IMR-90 (cell line): ENCODE data around the gene RNF224. TPM values are rescaled to one million over a fixed set of nuclear protein-coding genes. Genes with fewer than 3 reads are reported as not detected.
A peak's percentile ranks its signal among the peaks of the same experiment; 100 is the strongest.

ENCODE experiments used
- ATAC-seq: fragments of 200-7000 bp; cut with Tn5 transposase; 2 replicates; pipeline ENCODE4 v1.9.1; 2020; ENCODE audit warnings: low read depth, mild to moderate bottlenecking, moderate library complexity
- BruUV-seq: library from RNA; stranded (reverse); fragments of 400-500 nt; replicated peaks from 2 replicates; lab custom pipeline; 2021; lab: Mats Ljungman, UMichigan
- CTCF ChIA-PET: fragments of 300-600 bp; formaldehyde crosslinking; extraction: SDS; loops from one replicate; lab custom pipeline; 2021; ENCODE audit warnings: antibody characterized with exemption; lab: Yijun Ruan, JAX
- POLR2A ChIA-PET: fragments of 300-600 bp; sonication (Branson Sonifier 250); formaldehyde crosslinking; loops from one replicate; lab custom pipeline; 2022; ENCODE audit warnings: antibody characterized with exemption; ENCODE audit not compliant: unreplicated experiment; lab: Charles Lee
- DNase-seq: peaks from one replicate; pipeline ENCODE4 v3.0.0; 2013
- H2AFZ ChIP-seq: replicated peaks from 2 replicates; pipeline ENCODE3; 2013; ENCODE audit warnings: low read length, mild to moderate bottlenecking; ENCODE audit not compliant: poor library complexity
- H2AK5ac ChIP-seq: 2 replicates; pipeline ENCODE4 v1.6.1; 2013; ENCODE audit warnings: low read depth, low read length, inconsistent platforms
- H2AK9ac ChIP-seq: replicated peaks from 2 replicates; pipeline ENCODE3; 2013; ENCODE audit warnings: mild to moderate bottlenecking, low read depth, low read length, moderate library complexity; ENCODE audit not compliant: poor library complexity
- H2BK120ac ChIP-seq: 2 replicates; pipeline ENCODE4 v1.6.1; 2013; ENCODE audit warnings: low read depth, low read length, inconsistent platforms
- H2BK15ac ChIP-seq: 3 replicates; pipeline ENCODE4 v1.6.1; 2013; ENCODE audit warnings: low read depth, low read length, inconsistent platforms
- H2BK20ac ChIP-seq: 2 replicates; pipeline ENCODE4 v1.6.1; 2013; ENCODE audit warnings: low read depth, mild to moderate bottlenecking, inconsistent platforms, low read length, moderate library complexity
- H2BK5ac ChIP-seq: 2 replicates; pipeline ENCODE4 v1.6.1; 2013; ENCODE audit warnings: mild to moderate bottlenecking, low read depth, low read length, inconsistent platforms; ENCODE audit not compliant: poor library complexity, severe bottlenecking
- H3K14ac ChIP-seq: replicated peaks from 2 replicates; pipeline ENCODE4 v1.6.1; 2013; ENCODE audit warnings: low read depth, low read length, inconsistent platforms
- H3K18ac ChIP-seq: 2 replicates; pipeline ENCODE4 v1.6.1; 2013; ENCODE audit warnings: low read depth, low read length, control low read depth
- H3K23ac ChIP-seq: 2 replicates; pipeline ENCODE4 v1.6.1; 2013; ENCODE audit warnings: low read depth, low read length, inconsistent platforms
- H3K27ac ChIP-seq: 2 replicates; pipeline ENCODE4 v1.5.1; 2013; ENCODE audit warnings: mild to moderate bottlenecking, control low read depth, low read length; ENCODE audit not compliant: insufficient read depth
- H3K27me3 ChIP-seq: 2 replicates; pipeline ENCODE4 v1.6.1; 2013; ENCODE audit warnings: low read length; ENCODE audit not compliant: control insufficient read depth, insufficient read depth
- H3K36me3 ChIP-seq: 2 replicates; pipeline ENCODE4 v1.6.1; 2013; ENCODE audit warnings: low read length, mixed read lengths; ENCODE audit not compliant: control insufficient read depth, insufficient read depth
- H3K4ac ChIP-seq: 2 replicates; pipeline ENCODE4 v1.6.1; 2013; ENCODE audit warnings: low read depth, low read length, inconsistent platforms
- H3K4me1 ChIP-seq: 2 replicates; pipeline ENCODE4 v1.6.1; 2013; ENCODE audit warnings: low read length, mixed read lengths; ENCODE audit not compliant: control insufficient read depth, insufficient read depth
- H3K4me2 ChIP-seq: 2 replicates; pipeline ENCODE4 v1.6.1; 2013; ENCODE audit warnings: low read depth, mild to moderate bottlenecking, control low read depth, low read length, moderate library complexity
- H3K4me3 ChIP-seq: 2 replicates; pipeline ENCODE4 v1.5.1; 2013; ENCODE audit warnings: low read depth, mild to moderate bottlenecking, control low read depth, low read length, moderate library complexity; ENCODE audit not compliant: insufficient read depth
- H3K56ac ChIP-seq: 2 replicates; pipeline ENCODE4 v1.6.1; 2013; ENCODE audit warnings: low read length, inconsistent platforms; ENCODE audit not compliant: insufficient read depth; ENCODE audit errors: extremely low read depth
- H3K79me1 ChIP-seq, 2 experiments: 2 replicates each; pipeline ENCODE4 v1.6.1; 2013; ENCODE audit warnings: low read length in 2 of 2, inconsistent platforms in 1 of 2, low read depth in 1 of 2
- H3K9ac ChIP-seq: 2 replicates; pipeline ENCODE4 v1.6.1; 2013; ENCODE audit warnings: low read depth, low read length, control low read depth
- H3K9me1 ChIP-seq: 2 replicates; pipeline ENCODE4 v1.6.1; 2013; ENCODE audit warnings: low read length, inconsistent platforms; ENCODE audit not compliant: insufficient read depth
- H3K9me3 ChIP-seq: 2 replicates; pipeline ENCODE4 v1.6.1; 2013; ENCODE audit warnings: low read length; ENCODE audit not compliant: control insufficient read depth, insufficient read depth
- H4K20me1 ChIP-seq: 2 replicates; pipeline ENCODE4 v1.6.1; 2013; ENCODE audit warnings: low read length, inconsistent platforms; ENCODE audit not compliant: insufficient read depth
- H4K5ac ChIP-seq: 2 replicates; pipeline ENCODE4 v1.6.1; 2013; ENCODE audit warnings: mild to moderate bottlenecking, low read depth, low read length, control low read depth
- H4K8ac ChIP-seq, 2 experiments: 2 replicates each; pipeline ENCODE4 v1.6.1; 2013; ENCODE audit warnings: low read depth in 2 of 2, low read length in 2 of 2, control low read depth in 1 of 2, inconsistent platforms in 1 of 2
- H4K91ac ChIP-seq: 2 replicates; pipeline ENCODE4 v1.6.1; 2013; ENCODE audit warnings: low read depth, low read length, inconsistent platforms; ENCODE audit not compliant: insufficient read depth
- CHD1 ChIP-seq: IDR thresholded peaks from 2 replicates; pipeline ENCODE4 v1.6.1; 2012; ENCODE audit warnings: low read depth, low read length, improper control_type of control experiment
- MAFK ChIP-seq: IDR thresholded peaks from 2 replicates; pipeline ENCODE4 v1.6.1; 2012; ENCODE audit warnings: low read depth, low read length, improper control_type of control experiment
- MAZ ChIP-seq: IDR thresholded peaks from 2 replicates; pipeline ENCODE4 v1.6.1; 2012; ENCODE audit warnings: low read depth, mild to moderate bottlenecking, low read length, improper control_type of control experiment, moderate library complexity, borderline replicate concordance
- MXI1 ChIP-seq: IDR thresholded peaks from 2 replicates; pipeline ENCODE4 v1.6.1; 2012; ENCODE audit warnings: low read depth, mild to moderate bottlenecking, low read length, moderate library complexity, borderline replicate concordance
- POLR2A ChIP-seq: IDR thresholded peaks from 2 replicates; pipeline ENCODE4 v1.6.1; 2012; ENCODE audit warnings: mild to moderate bottlenecking, low read depth, low read length
- RAD21 ChIP-seq: IDR thresholded peaks from 2 replicates; pipeline ENCODE4 v1.6.1; 2012; ENCODE audit warnings: low read length, improper control_type of control experiment
- RCOR1 ChIP-seq: IDR thresholded peaks from 2 replicates; pipeline ENCODE4 v1.6.1; 2012; ENCODE audit warnings: mild to moderate bottlenecking, low read length, improper control_type of control experiment; ENCODE audit not compliant: insufficient replicate concordance
- SMC3 ChIP-seq: fragments of 150-350 bp; IDR thresholded peaks from 2 replicates; pipeline ENCODE4 v1.6.1; 2016; ENCODE audit warnings: low read depth, mild to moderate bottlenecking, antibody characterized with exemption, low read length, moderate library complexity
- USF2 ChIP-seq: fragments of 150-350 bp; IDR thresholded peaks from 2 replicates; pipeline ENCODE4 v1.6.1; 2017; ENCODE audit warnings: mild to moderate bottlenecking, antibody characterized with exemption, low read length, low read depth
- WGBS, 2 experiments: methylation state at CpG; one replicate each; pipeline versions ENCODE4 v1.1.5 to v1.1.7; 2013; ENCODE audit warnings: missing lambda C conversion rate in 2 of 2; ENCODE audit not compliant: insufficient read length in 1 of 2; ENCODE audit errors: extremely low coverage in 2 of 2; 5-methylcytosine and 5-hydroxymethylcytosine counted together
- dilution Hi-C: fragments of 300-500 bp; cut with HindIII; formaldehyde crosslinking; loops from one replicate; pipeline ENCODE4 v1.14.3; 2018; ENCODE audit warnings: low sequenced_read_pairs; ENCODE audit not compliant: unreplicated experiment
- in situ Hi-C: fragments of 300-500 bp; cut with MboI; formaldehyde crosslinking; loops from 3 replicates; pipeline ENCODE4 v1.14.3; 2019; ENCODE audit warnings: low sequenced_read_pairs, inconsistent platforms, mixed read lengths
- intact Hi-C: fragments of 100-400 bp; cut with micrococcal nuclease; formaldehyde crosslinking; loops from 2 replicates; pipeline ENCODE4 v1.10.0; 2022
- polyA plus RNA-seq, 3 experiments: library from polyadenylated mRNA; depleted of rRNA; stranded (reverse); fragments of >200 nt; gene quantifications; 2 replicates each; pipeline ENCODE4 v1.2.3, GENCODE V29; 2012; ENCODE audit warnings: low replicate concordance in 1 of 3
- total RNA-seq: library from RNA; depleted of rRNA; stranded (reverse); fragments of >200 nt; gene quantifications from 2 replicates; pipeline ENCODE4 v1.2.3, GENCODE V29; 2012
- TF ChIP-seq, protein P1 (sequence below): conservative IDR thresholded peaks from 2 replicates; pipeline ENCODE4 v1.5.1; 2012; ENCODE audit warnings: mild to moderate bottlenecking, low read depth, low read length, improper control_type of control experiment

Gene RNF224
- total and polyA plus RNA-seq, 2 of the 4 experiments (the other 2 are of a cell fraction), result not detected

DNA sequence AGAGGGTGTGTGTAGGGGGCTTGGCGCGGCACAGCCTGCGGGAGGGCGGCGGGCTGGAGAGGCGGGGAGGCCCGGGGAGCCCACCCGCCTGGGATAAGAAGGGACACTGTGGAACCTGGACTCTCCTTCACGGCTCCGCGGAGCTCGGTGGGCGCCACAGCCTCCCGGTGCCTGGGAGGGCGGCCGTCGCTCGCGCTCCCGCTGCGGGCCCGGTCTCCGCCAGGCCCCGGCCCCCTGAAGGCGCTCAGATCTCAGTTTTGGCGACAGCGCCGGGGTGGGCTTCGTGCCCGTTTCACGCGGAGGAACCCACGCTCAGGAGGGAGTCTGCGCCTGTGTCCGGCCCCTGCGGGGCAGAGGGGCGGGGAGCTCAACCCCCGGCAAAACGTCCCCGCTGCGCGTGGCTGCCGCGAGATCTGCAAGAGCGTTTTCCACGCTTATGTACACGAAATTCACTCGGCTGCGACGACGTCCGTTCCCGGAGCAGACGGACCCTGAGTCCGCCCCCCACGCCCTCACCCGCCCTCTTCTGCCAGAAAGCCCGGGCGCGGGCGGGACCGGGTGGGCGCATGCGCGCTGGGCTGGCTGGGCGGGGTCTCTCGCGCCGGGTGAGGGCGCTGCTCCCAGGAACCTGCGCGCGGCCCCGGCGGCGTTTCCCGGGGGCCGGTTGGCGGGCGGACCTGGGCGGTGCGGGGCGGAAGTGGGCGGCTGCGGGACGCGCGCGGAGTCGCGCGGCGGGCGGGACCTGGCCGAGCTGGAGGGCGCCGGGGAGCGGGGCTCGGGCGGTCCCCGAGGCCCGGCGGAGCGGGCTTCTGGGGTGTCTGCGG is 27.5 kb downstream of the RNF224 start, which contains the start of gene NELFB:
TSS of gene NELFB (plus strand) at position 704 of the 824 bp plus-strand sequence.
- intact Hi-C loops, result no loop called here
- no peaks in the 10 kb centered on the region for H3K9me3 ChIP-seq
- peak within 1 kb of the TSS; percentile 52; the same call in 1 of the 2 replicates for H3K18ac ChIP-seq
- peak within 1 kb of the TSS; percentile 84 for H3K27ac ChIP-seq
- H2AFZ ChIP-seq, result peak within 1 kb of the TSS; percentile 99
- peak within 1 kb of the TSS; percentile 61; the same call in 1 of the 2 replicates for H4K91ac ChIP-seq
- peak within 1 kb of the TSS; percentile 81 for H3K4ac ChIP-seq
- peak; percentile 77 for DNase-seq
- H3K27me3 ChIP-seq, result no peaks in the 10 kb centered on the region
- BruUV-seq, result no TSS peak
- H3K9ac ChIP-seq, result peak within 1 kb of the TSS; percentile 88
- 0 out of 2 replicates have a peak within 1 kb of the TSS, but pooled peaks have one; percentile 22 for H2BK120ac ChIP-seq
- H2BK20ac ChIP-seq, result no peak within 1 kb of the TSS
- no peak within 1 kb of the TSS for H2BK15ac ChIP-seq
- WGBS, 2 experiments, result 2% methylated on average over 39 of the region's 105 CpGs; no CpG with 5 or more reads in 1 of the 2 experiments
- peak within 1 kb of the TSS; percentile 90 for H2AK5ac ChIP-seq
- peak within 1 kb of the TSS; percentile 98 for H2AK9ac ChIP-seq
- peak within 1 kb of the TSS; percentile 93 for H3K23ac ChIP-seq
- dilution Hi-C loops, result no loop called here
- peak within 1 kb of the TSS; percentile 75 for H2BK5ac ChIP-seq
- CTCF ChIA-PET, result interaction anchor here (0.8 kb wide), 1 partner anchor 18 kb away, joined by 3 read pairs; no protein-coding TSS in a partner anchor
- H3K56ac ChIP-seq, result peak within 1 kb of the TSS; percentile 78
- H3K79me1 ChIP-seq, result peaks cover 15 to 37% of the 10 kb centered on the region in 2 experiments
- in situ Hi-C loops, result no loop called here
- POLR2A ChIA-PET, result interaction anchor here (1.2 to 2.3 kb wide), 2 partner anchors 10 to 14 kb away, joined by 5 to 9 read pairs; no protein-coding TSS in a partner anchor
- H3K9me1 ChIP-seq, result no peaks in the 10 kb centered on the region
- peak within 1 kb of the TSS; percentile 81 to 94 for H4K8ac ChIP-seq
- H4K20me1 ChIP-seq, result peaks cover 11% of the 10 kb centered on the region
- H3K4me1 ChIP-seq, result peaks cover 11% of the 10 kb centered on the region
- H4K5ac ChIP-seq, result peak within 1 kb of the TSS; percentile 80; the same call in 1 of the 2 replicates
- TF ChIP-seq CHD1 (peak; percentile 61; the same call in 1 of the 2 replicates), SMC3 (no peak), RAD21 (no peak), MAFK (no peak), RCOR1 (peak; percentile 38), MAZ (peak; percentile 90; the same call in 1 of the 2 replicates), MXI1 (peak; percentile 58; the same call in 1 of the 2 replicates), POLR2A (0 out of 2 replicates have a peak, but pooled peaks have one; percentile 22), USF2 (0 out of 2 replicates have a peak, but pooled peaks have one; percentile 1)
- TF ChIP-seq, protein P1, sequence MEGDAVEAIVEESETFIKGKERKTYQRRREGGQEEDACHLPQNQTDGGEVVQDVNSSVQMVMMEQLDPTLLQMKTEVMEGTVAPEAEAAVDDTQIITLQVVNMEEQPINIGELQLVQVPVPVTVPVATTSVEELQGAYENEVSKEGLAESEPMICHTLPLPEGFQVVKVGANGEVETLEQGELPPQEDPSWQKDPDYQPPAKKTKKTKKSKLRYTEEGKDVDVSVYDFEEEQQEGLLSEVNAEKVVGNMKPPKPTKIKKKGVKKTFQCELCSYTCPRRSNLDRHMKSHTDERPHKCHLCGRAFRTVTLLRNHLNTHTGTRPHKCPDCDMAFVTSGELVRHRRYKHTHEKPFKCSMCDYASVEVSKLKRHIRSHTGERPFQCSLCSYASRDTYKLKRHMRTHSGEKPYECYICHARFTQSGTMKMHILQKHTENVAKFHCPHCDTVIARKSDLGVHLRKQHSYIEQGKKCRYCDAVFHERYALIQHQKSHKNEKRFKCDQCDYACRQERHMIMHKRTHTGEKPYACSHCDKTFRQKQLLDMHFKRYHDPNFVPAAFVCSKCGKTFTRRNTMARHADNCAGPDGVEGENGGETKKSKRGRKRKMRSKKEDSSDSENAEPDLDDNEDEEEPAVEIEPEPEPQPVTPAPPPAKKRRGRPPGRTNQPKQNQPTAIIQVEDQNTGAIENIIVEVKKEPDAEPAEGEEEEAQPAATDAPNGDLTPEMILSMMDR, result peak; percentile 17; the same call in 1 of the 2 replicates
- H3K36me3 ChIP-seq, result peaks cover 18% of the 10 kb centered on the region
- peak within 1 kb of the TSS; percentile 96 for H3K4me3 ChIP-seq
- peak within 1 kb of the TSS; percentile 97 for H3K4me2 ChIP-seq
- peak within 1 kb of the TSS; percentile 78 for H3K14ac ChIP-seq
- ATAC-seq, result peak; percentile 93
